A673 (cell line): ENCODE measurements around the gene RCVRN. TPM values are rescaled to one million over a fixed set of nuclear protein-coding genes. Genes with fewer than 3 reads are reported as not detected.

Source experiments
- BruUV-seq: library from RNA; stranded (reverse); fragments of 400-500 nt; replicated peaks from 2 replicates; lab custom pipeline; 2021; lab: Mats Ljungman, UMichigan
- CTCF ChIA-PET: fragments of 300-600 bp; sonication (Branson Sonifier 250); formaldehyde crosslinking; loops from one replicate; lab custom pipeline; 2022; ENCODE audit warnings: antibody characterized with exemption; lab: Charles Lee
- POLR2A ChIA-PET: fragments of 300-600 bp; sonication (Branson Sonifier 250); formaldehyde crosslinking; loops from one replicate; lab custom pipeline; 2022; ENCODE audit warnings: antibody characterized with exemption; ENCODE audit not compliant: low non-redundant PET; lab: Charles Lee
- DNase-seq: peaks from one replicate; pipeline ENCODE4 v3.0.0-alpha.2; 2015; ENCODE audit warnings: low spot score
- H3K27ac ChIP-seq: fragments of 200-600 bp; sonication (generic); 2 replicates; pipeline ENCODE4 v1.5.1; 2016; ENCODE audit warnings: mixed run types, low read depth, mild to moderate bottlenecking, mixed read lengths, antibody characterized with exemption, low read length; ENCODE audit not compliant: poor library complexity, severe bottlenecking
- H3K27me3 ChIP-seq: fragments of 200-600 bp; sonication (generic); replicated peaks from 2 replicates; pipeline ENCODE4 v1.6.1; 2017; ENCODE audit warnings: mixed run types, low read depth, mild to moderate bottlenecking, mixed read lengths, antibody characterized with exemption, low read length; ENCODE audit not compliant: insufficient read depth, poor library complexity
- H3K36me3 ChIP-seq: fragments of 200-600 bp; sonication (generic); 2 replicates; pipeline ENCODE4 v1.6.1; 2016; ENCODE audit warnings: mixed run types, mild to moderate bottlenecking, mixed read lengths, antibody characterized with exemption, low read length; ENCODE audit not compliant: insufficient read depth, poor library complexity, severe bottlenecking
- H3K4me1 ChIP-seq: fragments of 200-600 bp; sonication (generic); 2 replicates; pipeline ENCODE4 v1.6.1; 2017; ENCODE audit warnings: mixed run types, mild to moderate bottlenecking, mixed read lengths, antibody characterized with exemption, low read length; ENCODE audit not compliant: insufficient read depth, poor library complexity, severe bottlenecking
- H3K4me3 ChIP-seq: fragments of 200-600 bp; sonication (generic); 2 replicates; pipeline ENCODE4 v1.5.1; 2016; ENCODE audit warnings: low read depth, mixed run types, mild to moderate bottlenecking, mixed read lengths, low read length; ENCODE audit not compliant: poor library complexity, severe bottlenecking
- H3K9me3 ChIP-seq: fragments of 200-600 bp; sonication (generic); 2 replicates; pipeline ENCODE4 v1.6.1; 2016; ENCODE audit warnings: mixed run types, low read depth, mild to moderate bottlenecking, mixed read lengths, antibody characterized with exemption, low read length; ENCODE audit not compliant: poor library complexity, severe bottlenecking
- EZH2 ChIP-seq: fragments of 200-600 bp; sonication (generic); IDR thresholded peaks from 2 replicates; pipeline ENCODE4 v1.6.1; 2017; ENCODE audit warnings: borderline replicate concordance, low read depth, mild to moderate bottlenecking, mixed read lengths, antibody characterized with exemption, low read length; ENCODE audit not compliant: poor library complexity, severe bottlenecking
- intact Hi-C: fragments of 100-400 bp; cut with micrococcal nuclease; formaldehyde crosslinking; loops from one replicate; pipeline ENCODE4 v1.10.0; 2022; ENCODE audit not compliant: unreplicated experiment
- total RNA-seq: library from RNA; stranded (reverse); gene quantifications from 2 replicates; pipeline ENCODE4 v1.2.3, GENCODE V29; 2021
- TF ChIP-seq, protein P1 (sequence below): fragments of 300-800, 200-600 bp; sonication (generic); conservative IDR thresholded peaks from 2 replicates; pipeline ENCODE4 v1.5.1; 2017; ENCODE audit warnings: low read depth, mild to moderate bottlenecking, antibody characterized with exemption, low read length, moderate library complexity, mixed read lengths

The RCVRN gene
- total RNA-seq, 1 experiment from 2014 or later = not detected

DNA sequence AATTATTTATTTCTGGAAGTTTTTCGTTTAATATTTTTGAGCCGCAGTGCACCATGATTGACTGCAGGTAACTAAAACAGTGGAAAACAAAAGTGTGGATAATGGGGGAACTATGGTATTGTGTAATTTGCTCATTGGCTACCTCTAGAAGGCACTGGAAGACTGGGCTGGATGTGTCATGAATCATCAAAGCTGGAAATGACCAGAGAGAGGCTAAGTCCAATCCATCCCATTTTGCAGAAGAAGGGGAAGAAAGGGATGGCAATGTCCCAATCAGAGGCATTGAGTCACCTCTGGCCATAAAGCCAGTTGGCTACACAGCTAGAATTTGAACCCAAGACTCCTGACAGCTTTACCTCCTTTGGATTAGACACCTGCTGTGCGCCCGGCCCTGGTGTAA, 50.0 kb downstream of the RCVRN start:
- no peaks in the 10 kb centered on the region for H3K9me3 ChIP-seq
- H3K4me3 ChIP-seq = no peak overlapping the region
- intact Hi-C loops = no loop called here
- no TSS peak for BruUV-seq
- no peaks in the 10 kb centered on the region for H3K36me3 ChIP-seq
- ChIA-PET POLR2A (no interaction called here), CTCF (no interaction called here)
- no peak for DNase-seq
- TF ChIP-seq, protein P1, sequence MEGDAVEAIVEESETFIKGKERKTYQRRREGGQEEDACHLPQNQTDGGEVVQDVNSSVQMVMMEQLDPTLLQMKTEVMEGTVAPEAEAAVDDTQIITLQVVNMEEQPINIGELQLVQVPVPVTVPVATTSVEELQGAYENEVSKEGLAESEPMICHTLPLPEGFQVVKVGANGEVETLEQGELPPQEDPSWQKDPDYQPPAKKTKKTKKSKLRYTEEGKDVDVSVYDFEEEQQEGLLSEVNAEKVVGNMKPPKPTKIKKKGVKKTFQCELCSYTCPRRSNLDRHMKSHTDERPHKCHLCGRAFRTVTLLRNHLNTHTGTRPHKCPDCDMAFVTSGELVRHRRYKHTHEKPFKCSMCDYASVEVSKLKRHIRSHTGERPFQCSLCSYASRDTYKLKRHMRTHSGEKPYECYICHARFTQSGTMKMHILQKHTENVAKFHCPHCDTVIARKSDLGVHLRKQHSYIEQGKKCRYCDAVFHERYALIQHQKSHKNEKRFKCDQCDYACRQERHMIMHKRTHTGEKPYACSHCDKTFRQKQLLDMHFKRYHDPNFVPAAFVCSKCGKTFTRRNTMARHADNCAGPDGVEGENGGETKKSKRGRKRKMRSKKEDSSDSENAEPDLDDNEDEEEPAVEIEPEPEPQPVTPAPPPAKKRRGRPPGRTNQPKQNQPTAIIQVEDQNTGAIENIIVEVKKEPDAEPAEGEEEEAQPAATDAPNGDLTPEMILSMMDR = no peak
- no peak for TF ChIP-seq EZH2
- H3K27me3 ChIP-seq = peaks cover under 1% of the 10 kb centered on the region
- H3K27ac ChIP-seq = no peak overlapping the region
- H3K4me1 ChIP-seq = no peaks in the 10 kb centered on the region

DNA sequence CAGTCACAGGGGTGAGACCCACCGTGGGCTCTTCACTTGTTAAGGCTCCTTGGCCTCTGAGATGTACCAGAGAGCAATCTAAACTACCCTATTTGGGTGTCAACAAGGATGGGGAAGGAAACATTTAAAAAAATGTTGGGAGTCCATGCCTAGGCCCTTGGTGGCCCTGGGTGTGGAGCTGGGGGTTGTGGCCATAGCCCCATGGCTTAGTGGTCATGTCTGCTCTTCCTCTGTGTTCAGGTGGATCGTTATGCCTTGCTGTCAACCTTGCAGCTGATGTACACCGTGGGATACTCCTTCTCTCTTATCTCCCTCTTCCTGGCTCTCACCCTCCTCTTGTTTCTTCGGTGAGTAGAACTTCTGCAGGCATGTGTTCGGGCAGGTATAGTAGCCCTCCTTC, 50.8 kb downstream of the RCVRN start:
- BruUV-seq = no TSS peak
- Histone ChIP-seq H3K27ac (no peak overlapping the region), H3K27me3 (peaks cover 4% of the 10 kb centered on the region), H3K4me3 (no peak overlapping the region), H3K9me3 (no peaks in the 10 kb centered on the region), H3K36me3 (no peaks in the 10 kb centered on the region), H3K4me1 (no peaks in the 10 kb centered on the region)
- TF ChIP-seq, protein P1 = no peak
- no peak for TF ChIP-seq EZH2
- no peak for DNase-seq
- ChIA-PET CTCF (no interaction called here), POLR2A (no interaction called here)
- intact Hi-C loops = no loop called here

DNA sequence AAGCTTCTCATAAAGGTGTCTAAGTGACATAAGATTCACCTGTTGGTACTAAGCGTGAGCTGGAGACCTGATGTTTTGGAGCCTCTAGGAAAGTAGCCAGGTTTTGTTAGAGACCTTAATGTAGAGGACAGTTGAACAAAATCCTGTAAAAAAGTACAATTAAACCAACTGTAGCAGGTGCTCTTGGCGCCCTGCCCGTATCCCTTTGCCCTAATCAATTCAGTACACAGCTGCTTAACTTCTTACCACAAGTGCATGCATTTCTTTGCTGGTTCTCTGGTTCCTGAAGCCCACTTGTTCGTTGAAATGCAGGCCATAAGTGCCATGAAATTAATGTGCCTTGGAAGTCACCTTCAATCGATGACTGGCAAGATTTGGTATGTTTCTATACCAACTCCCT, 54.9 kb downstream of the RCVRN start:
- no peaks in the 10 kb centered on the region for H3K4me1 ChIP-seq
- intact Hi-C loops = no loop called here
- CTCF ChIA-PET = no interaction called here
- DNase-seq = no peak
- TF ChIP-seq, protein P1 = no peak
- TF ChIP-seq EZH2 = no peak
- no peak overlapping the region for H3K4me3 ChIP-seq
- POLR2A ChIA-PET = no interaction called here
- BruUV-seq = no TSS peak
- no peaks in the 10 kb centered on the region for H3K36me3 ChIP-seq
- H3K27me3 ChIP-seq = peaks cover 13% of the 10 kb centered on the region
- H3K27ac ChIP-seq = no peak overlapping the region
- H3K9me3 ChIP-seq = no peaks in the 10 kb centered on the region

Other genes starting within 250 kb of the RCVRN start
- gene DHRS7C, start 113.7 kb downstream of the RCVRN start, total RNA-seq = not detected in 2 replicates
- not detected in 2 replicates for gene GSG1L2, start 83.2 kb downstream of the RCVRN start, total RNA-seq
- gene GLP2R, start 79.3 kb downstream of the RCVRN start, total RNA-seq = not detected in 2 replicates